ENCODE results near the gene IFFO2. TPM values are rescaled to one million over a fixed set of nuclear protein-coding genes. Genes with fewer than 3 reads are reported as not detected.

Gene IFFO2
- total and polyA plus RNA-seq, 2 donors (not counting 1 experiment from before 2014, with no cell fraction given), result 16.8 to 19.2 TPM

GRCh38 chr1:18954270-18955071 is 2.0 kb downstream of the IFFO2 start:
- ChIA-PET POLR2A (interaction anchor here (0.8 to 3.0 kb wide), 3 partner anchors 27 to 52 kb away, joined by 3 to 9 read pairs (median 8); partner anchors contain the start of gene ALDH4A1), CTCF (interaction anchor here (0.6 to 12.4 kb wide), 4 partner anchors 18 to 49 kb away, joined by 3 to 157 read pairs (median 76); partner anchors contain the start of gene ALDH4A1)
- Histone ChIP-seq H2AFZ (ENCODE audit: insufficient read depth, low read depth, low read length, poor library complexity, severe bottlenecking) (no peak overlapping the region), H3K4me3 (ENCODE audit: control extremely low read depth in 1 of 5, extremely low read depth in 1 of 5, insufficient read depth in 1 of 5, low read depth in 2 of 5, low read length in 4 of 5) (peak overlapping the region in 3 of 5 experiments; percentile 53 to 73 (median 67)), H3K79me2 (ENCODE audit: control insufficient read depth, insufficient read depth, low read length) (peaks cover 57% of the 10 kb centered on the region), H3K9me3 (ENCODE audit: control extremely low read depth in 1 of 3, control insufficient read depth in 2 of 3, insufficient read depth in 1 of 3, low read length in 2 of 3) (peaks cover 0 to 4% (median 0%) of the 10 kb centered on the region in 3 donors), H3K4me2 (replicated peaks; ENCODE audit: low read depth, low read length, poor library complexity, severe bottlenecking) (peak overlapping the region; percentile 92), H3K27ac (ENCODE audit: low read length in 2 of 2) (no peak overlapping the region), H3K27me3 (replicated peaks in 1 of 4; ENCODE audit: control extremely low read depth in 1 of 4, control insufficient read depth in 3 of 4, insufficient read depth in 4 of 4, low read length in 3 of 4) (peaks cover 0 to 10% (median 4%) of the 10 kb centered on the region in 4 experiments), H4K20me1 (ENCODE audit: control insufficient read depth, insufficient read depth, low read length, poor library complexity, severe bottlenecking) (peaks cover 14% of the 10 kb centered on the region), H3K36me3 (replicated peaks in 1 of 2; ENCODE audit: control extremely low read depth in 1 of 2, control insufficient read depth in 1 of 2, extremely low read depth in 1 of 2, insufficient read depth in 2 of 2, low read length in 1 of 2) (no peaks in the 10 kb centered on the region), H3K9ac (ENCODE audit: low read length) (peak overlapping the region; percentile 73), H3K4me1 (ENCODE audit: control insufficient read depth in 2 of 2, insufficient read depth in 2 of 2, low read length in 2 of 2) (peaks cover 69 to 74% of the 10 kb centered on the region in 2 donors)
- no peaks in the 10 kb centered on the region for H3K9me3 Mint-ChIP-seq (ENCODE audit: insufficient read depth)
- DNase-seq, result no peak
- intact Hi-C loops (cut with micrococcal nuclease), result no loop called here
- peaks cover 66% of the 10 kb centered on the region for H3K4me1 Mint-ChIP-seq
- peak overlapping the region; percentile 90 for H3K4me3 Mint-ChIP-seq
- no peak for ATAC-seq (ENCODE audit: low read depth)
- H3K27me3 Mint-ChIP-seq, result peaks cover 5% of the 10 kb centered on the region
- 68% methylated on average over 3 of the region's 7 CpGs for WGBS (ENCODE audit: insufficient coverage)
- H3K27ac Mint-ChIP-seq, result peak overlapping the region; percentile 77
- no peak for TF ChIP-seq EZH2 (IDR thresholded peaks at IDR 0.05; ENCODE audit: borderline replicate concordance, insufficient read depth, low read depth, low read length, poor library complexity, severe bottlenecking)
- TF ChIP-seq CTCF (IDR thresholded peaks at IDR 0.05), result no peak
